ENCODE data around the gene PC. TPM values are rescaled to one million over a fixed set of nuclear protein-coding genes. Genes with fewer than 3 reads are reported as not detected.
A peak's percentile ranks its signal among the peaks of the same experiment; 100 is the strongest.

The PC gene
- total RNA-seq, 1 donor from 2014 or later, result 5.0 TPM

DNA sequence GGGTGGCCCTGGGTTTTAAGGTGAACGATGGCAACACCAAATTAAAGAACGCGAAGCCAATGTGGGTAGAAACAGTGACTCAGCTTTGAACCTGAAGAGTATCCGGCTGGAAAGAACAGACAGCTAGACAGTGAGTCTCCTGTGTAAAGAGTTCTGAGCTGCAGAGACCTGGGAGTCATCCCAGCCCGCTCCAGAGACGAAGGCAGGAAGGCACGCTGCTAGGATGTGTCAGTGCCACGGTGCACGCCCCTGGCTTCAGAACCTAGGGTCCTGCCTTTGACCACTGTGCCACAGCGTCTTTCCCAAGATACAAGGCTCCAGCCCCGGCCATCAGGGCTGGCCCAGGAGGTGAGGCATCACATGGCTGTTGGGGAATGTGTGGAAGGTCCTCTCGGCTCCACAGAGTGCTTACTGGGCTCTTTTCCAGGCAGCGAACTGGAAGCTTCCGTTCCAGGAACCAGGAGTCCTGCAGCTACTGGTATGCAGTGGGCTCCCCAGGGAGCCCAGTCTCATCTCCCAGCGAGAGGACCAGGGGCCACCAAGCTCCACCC lies 71.4 kb downstream of the PC start:
- ChIA-PET POLR2A (no interaction called here), CTCF (no interaction called here)
- no peaks in the 10 kb centered on the region for H3K9me3 Mint-ChIP-seq
- ATAC-seq (ENCODE audit: low read depth) (no peak), DNase-seq (no peak)
- peaks cover 2% of the 10 kb centered on the region for H3K27me3 Mint-ChIP-seq
- H3K27ac Mint-ChIP-seq, result no peak overlapping the region
- no peaks in the 10 kb centered on the region for H3K36me3 Mint-ChIP-seq (ENCODE audit: low read depth)
- H3K4me1 Mint-ChIP-seq, result no peaks in the 10 kb centered on the region
- intact Hi-C loops (cut with micrococcal nuclease), result no loop called here
- no peak overlapping the region for H3K4me3 Mint-ChIP-seq
- no peak for TF ChIP-seq CTCF (IDR thresholded peaks at IDR 0.05)

DNA sequence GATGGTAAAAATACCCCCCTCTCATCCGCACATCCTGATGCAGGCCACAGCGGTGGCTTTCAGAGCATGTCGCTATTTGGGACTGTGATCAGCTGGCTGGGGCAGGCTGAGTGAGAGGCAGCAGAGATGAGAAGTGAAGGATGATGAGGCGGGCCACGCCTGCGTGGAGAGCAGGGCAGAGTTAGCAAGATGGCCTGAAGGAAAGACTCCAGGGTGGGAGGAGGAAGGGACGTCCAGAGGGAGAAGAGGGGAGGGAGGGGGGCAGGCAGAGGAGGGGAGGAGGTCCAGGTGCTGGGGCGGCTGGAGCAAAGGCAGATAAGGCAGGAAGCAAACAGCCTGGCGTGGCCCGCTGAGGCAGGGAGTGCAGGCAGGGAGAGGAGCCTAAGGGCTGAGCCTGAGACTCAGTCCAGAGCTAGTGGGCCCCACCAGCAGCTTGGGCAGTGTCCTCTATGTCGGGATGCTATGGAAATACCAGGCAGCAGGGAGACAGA lies 72.2 kb downstream of the PC start:
- no peak for DNase-seq
- TF ChIP-seq CTCF (IDR thresholded peaks at IDR 0.05), result no peak
- Mint-ChIP-seq H3K4me3 (no peak overlapping the region), H3K36me3 (ENCODE audit: low read depth) (no peaks in the 10 kb centered on the region), H3K4me1 (no peaks in the 10 kb centered on the region), H3K27ac (no peak overlapping the region), H3K9me3 (no peaks in the 10 kb centered on the region), H3K27me3 (no peaks in the 10 kb centered on the region)
- intact Hi-C loops (cut with micrococcal nuclease), result no loop called here
- POLR2A ChIA-PET, result interaction anchor here (0.6 kb wide), 2 partner anchors 34 to 94 kb away, joined by 3 to 4 read pairs; no protein-coding TSS in a partner anchor
- CTCF ChIA-PET, result no interaction called here
- no peak for ATAC-seq (ENCODE audit: low read depth)

DNA sequence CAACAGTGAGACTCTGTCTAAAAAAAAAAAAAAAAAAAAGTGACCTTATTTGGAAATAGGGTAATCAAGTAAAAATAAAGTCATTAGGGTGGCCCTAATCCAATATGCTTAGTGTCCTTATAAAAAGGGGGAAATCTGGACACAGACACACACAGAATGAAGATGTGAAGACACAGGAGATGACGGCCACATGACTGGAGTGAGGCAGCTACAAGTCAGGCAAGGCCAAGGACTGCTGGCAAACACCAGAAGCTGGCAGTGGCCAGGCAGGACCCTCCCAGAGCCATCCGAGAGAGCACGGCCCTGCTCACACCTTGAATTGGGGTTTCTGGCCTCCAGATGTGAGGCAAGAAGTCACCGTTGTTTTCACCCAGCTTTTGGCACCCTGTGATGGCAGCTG lies 72.7 kb downstream of the PC start:
- TF ChIP-seq CTCF (IDR thresholded peaks at IDR 0.05), result no peak
- Mint-ChIP-seq H3K27me3 (no peaks in the 10 kb centered on the region), H3K27ac (no peak overlapping the region), H3K4me3 (no peak overlapping the region), H3K36me3 (ENCODE audit: low read depth) (no peaks in the 10 kb centered on the region), H3K9me3 (no peaks in the 10 kb centered on the region), H3K4me1 (no peaks in the 10 kb centered on the region)
- CTCF ChIA-PET, result no interaction called here
- intact Hi-C loops (cut with micrococcal nuclease), result no loop called here
- ATAC-seq (ENCODE audit: low read depth), result no peak
- POLR2A ChIA-PET, result interaction anchor here (0.6 kb wide), 1 partner anchor 34 kb away, joined by 3 read pairs; no protein-coding TSS in a partner anchor
- DNase-seq, result no peak

DNA sequence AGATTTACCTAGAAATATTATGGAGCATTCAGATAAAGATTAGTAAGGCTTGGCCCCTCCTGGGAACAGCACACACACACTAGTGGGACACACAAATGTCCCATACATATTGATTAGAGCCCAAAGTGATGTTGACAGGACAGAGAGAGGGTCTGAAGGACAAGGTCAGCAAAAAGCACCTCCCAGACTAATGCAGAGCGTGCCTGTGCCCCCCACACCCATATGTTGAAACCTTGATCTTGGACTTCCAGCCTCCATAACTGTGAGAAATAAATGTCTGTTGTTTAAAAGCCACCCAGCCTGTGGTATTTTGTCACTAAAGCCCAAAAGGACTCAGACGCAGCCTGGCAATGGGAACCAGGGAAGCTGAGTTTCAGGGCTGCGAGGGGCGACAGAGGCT lies 73.7 kb downstream of the PC start:
- no peak overlapping the region for H3K4me3 Mint-ChIP-seq
- peaks cover 2% of the 10 kb centered on the region for H3K27me3 Mint-ChIP-seq
- ATAC-seq (ENCODE audit: low read depth) (no peak), DNase-seq (no peak)
- no peaks in the 10 kb centered on the region for H3K36me3 Mint-ChIP-seq (ENCODE audit: low read depth)
- CTCF ChIA-PET, result interaction anchor here (0.9 to 1.8 kb wide), 2 partner anchors 44 to 190 kb away, joined by 3 to 5 read pairs; no protein-coding TSS in a partner anchor
- POLR2A ChIA-PET, result no interaction called here
- H3K9me3 Mint-ChIP-seq, result no peaks in the 10 kb centered on the region
- H3K27ac Mint-ChIP-seq, result no peak overlapping the region
- intact Hi-C loops (cut with micrococcal nuclease), result no loop called here
- no peak for TF ChIP-seq CTCF (IDR thresholded peaks at IDR 0.05)
- no peaks in the 10 kb centered on the region for H3K4me1 Mint-ChIP-seq

DNA sequence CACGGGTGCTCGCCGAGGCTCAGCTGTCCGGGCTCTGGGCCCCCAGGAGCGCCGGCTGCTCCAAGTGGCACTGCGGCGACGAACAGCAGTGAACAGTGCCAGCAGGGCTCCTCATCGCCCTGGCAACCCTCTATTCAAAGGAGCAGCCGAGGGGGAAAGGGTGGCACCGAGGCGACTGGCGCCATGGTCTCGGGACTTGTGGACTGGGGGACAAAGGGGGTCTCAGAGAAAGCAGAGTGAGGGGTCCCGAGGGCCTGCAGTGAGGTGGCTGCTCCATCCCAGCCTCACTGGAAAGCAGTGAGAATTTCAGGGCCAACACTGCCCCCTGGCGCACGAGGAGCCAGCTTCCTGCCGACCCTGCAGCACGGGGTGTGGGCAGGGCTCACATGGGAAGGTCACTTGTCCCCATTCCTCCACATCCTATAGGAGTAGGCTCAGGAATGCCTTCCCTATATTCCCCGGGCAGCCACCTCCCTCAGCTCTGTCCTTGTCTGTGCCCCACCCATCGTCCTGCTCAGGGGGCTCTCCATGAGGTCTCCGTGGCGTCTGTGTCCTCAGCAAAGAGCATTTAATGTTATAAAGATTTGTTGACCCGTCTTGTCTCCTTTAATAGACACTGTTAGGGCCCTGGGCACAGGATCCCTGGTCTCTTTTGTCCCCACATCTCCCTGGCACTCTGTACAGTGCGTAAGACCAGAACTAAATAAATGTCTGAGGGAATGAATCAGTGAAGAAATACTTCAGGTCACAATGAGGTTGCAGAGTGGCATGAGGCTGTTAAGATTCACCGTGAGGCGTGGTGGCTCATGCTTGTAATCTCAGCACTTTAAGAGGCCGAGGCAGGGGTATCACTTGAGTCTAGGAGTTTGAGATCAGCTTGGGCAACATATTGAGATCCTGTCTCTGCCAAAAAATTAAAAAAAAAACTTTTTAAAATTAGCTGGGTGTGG lies 74.9 kb downstream of the PC start:
- Mint-ChIP-seq H3K27me3 (peaks cover 3% of the 10 kb centered on the region), H3K9me3 (no peaks in the 10 kb centered on the region), H3K4me3 (no peak overlapping the region), H3K4me1 (no peaks in the 10 kb centered on the region), H3K36me3 (ENCODE audit: low read depth) (no peaks in the 10 kb centered on the region), H3K27ac (no peak overlapping the region)
- DNase-seq, result peak; percentile 54
- TF ChIP-seq CTCF (IDR thresholded peaks at IDR 0.05), result no peak
- ChIA-PET POLR2A (interaction anchor here (0.7 kb wide), 1 partner anchor 189 kb away, joined by 3 read pairs; no protein-coding TSS in a partner anchor), CTCF (interaction anchor here (0.9 to 1.8 kb wide), 3 partner anchors 43 to 189 kb away, joined by 3 to 5 read pairs (median 3); no protein-coding TSS in a partner anchor)
- peak; percentile 62 for ATAC-seq (ENCODE audit: low read depth)
- intact Hi-C loops (cut with micrococcal nuclease), result loop anchor here (1.0 to 2.0 kb wide), 3 partner anchors 48 to 474 kb away; no protein-coding TSS in a partner anchor

Measured in activated B cell treated with CpG ODN at 0.5 μM for 24 hours (primary cell).